NAMALWA (cell line): ENCODE data around the gene ANKRD34A.
A peak's percentile ranks its signal among the peaks of the same experiment; 100 is the strongest.

ENCODE experiments used
- DNase-seq: peaks from one replicate; pipeline ENCODE4 v3.0.0-alpha.2; 2015; ENCODE audit warnings: low spot score

Gene ANKRD34A

GRCh38 chr1:145964328-145965118 is at the start of gene ANKRD34A, which contains the start of gene POLR3GL:
TSS of gene ANKRD34A (minus strand) at chr1:145964575. CDS start at chr1:145961759, 2,816 bp downstream.
TSS of gene POLR3GL (plus strand) at chr1:145964690. CDS start at chr1:145974866, 10,176 bp downstream.
- DNase-seq: peak; percentile 99

- DNase-seq: no peak
Observed at GRCh38 chr1:146013559-146013922, 49.2 kb upstream of the ANKRD34A start.

GRCh38 chr1:146012703-146013558 is 48.6 kb upstream of the ANKRD34A start:
- peak; percentile 89 for DNase-seq

- no peak for DNase-seq
Observed at GRCh38 chr1:146010126-146010738, 45.9 kb upstream of the ANKRD34A start.

GRCh38 chr1:146007489-146008133 is 43.2 kb upstream of the ANKRD34A start:
- no peak for DNase-seq

GRCh38 chr1:146001709-146002108 is 37.3 kb upstream of the ANKRD34A start:
- no peak for DNase-seq

GRCh38 chr1:145999321-146000024 is 35.1 kb upstream of the ANKRD34A start:
- peak; percentile 39 for DNase-seq

- peak; percentile 63 for DNase-seq
Observed at GRCh38 chr1:145997718-145998023, 33.3 kb upstream of the ANKRD34A start.

- DNase-seq: peak; percentile 77
Observed at GRCh38 chr1:145997016-145997717, 32.8 kb upstream of the ANKRD34A start.

GRCh38 chr1:145996433-145997015 is 32.1 kb upstream of the ANKRD34A start, which contains the start of gene TXNIP:
TSS of gene TXNIP (minus strand) at chr1:145996579. CDS start at chr1:145996266, 313 bp downstream.
- peak; percentile 97 for DNase-seq

- DNase-seq: peak; percentile 38
Observed at GRCh38 chr1:145995964-145996432, 31.6 kb upstream of the ANKRD34A start.

- peak; percentile 41 for DNase-seq
Observed at GRCh38 chr1:145995148-145995881, 30.9 kb upstream of the ANKRD34A start.

- DNase-seq: peak; percentile 15
Observed at GRCh38 chr1:145994391-145995120, 30.2 kb upstream of the ANKRD34A start.

- DNase-seq: no peak
Observed at GRCh38 chr1:145993618-145994390, 29.4 kb upstream of the ANKRD34A start.

GRCh38 chr1:145992958-145993617 is 28.7 kb upstream of the ANKRD34A start:
- DNase-seq: no peak

- DNase-seq: no peak
Observed at GRCh38 chr1:145992502-145992936, 28.1 kb upstream of the ANKRD34A start.

- no peak for DNase-seq
Observed at GRCh38 chr1:145991735-145992412, 27.5 kb upstream of the ANKRD34A start.
